T-helper 2 cell treated with Interferon-gamma antibody and Interleukin-4, amounts not matched to agents 100 ng/mL and 5 ng/mL, for 36 hours (primary cell): Measurements from ENCODE around the gene LRRC8A. TPM values are rescaled to one million over a fixed set of nuclear protein-coding genes. Genes with fewer than 3 reads are reported as not detected.
"Not testable (repeated sequence)": the region's sequence is repeated elsewhere in the genome, so short reads cannot be mapped to it uniquely, and the experiment has no call there.

Experiments used
- intact Hi-C: fragments of 100-400 bp; cut with micrococcal nuclease; formaldehyde crosslinking; loops from one replicate; pipeline ENCODE4 v1.15.1; 2023
- total RNA-seq: library from RNA; stranded (reverse); gene quantifications from 2 replicates; pipeline ENCODE4 v1.2.3, GENCODE V29; 2022

LRRC8A gene
- total RNA-seq, 1 donor from 2014 or later, result 53.1 TPM

DNA sequence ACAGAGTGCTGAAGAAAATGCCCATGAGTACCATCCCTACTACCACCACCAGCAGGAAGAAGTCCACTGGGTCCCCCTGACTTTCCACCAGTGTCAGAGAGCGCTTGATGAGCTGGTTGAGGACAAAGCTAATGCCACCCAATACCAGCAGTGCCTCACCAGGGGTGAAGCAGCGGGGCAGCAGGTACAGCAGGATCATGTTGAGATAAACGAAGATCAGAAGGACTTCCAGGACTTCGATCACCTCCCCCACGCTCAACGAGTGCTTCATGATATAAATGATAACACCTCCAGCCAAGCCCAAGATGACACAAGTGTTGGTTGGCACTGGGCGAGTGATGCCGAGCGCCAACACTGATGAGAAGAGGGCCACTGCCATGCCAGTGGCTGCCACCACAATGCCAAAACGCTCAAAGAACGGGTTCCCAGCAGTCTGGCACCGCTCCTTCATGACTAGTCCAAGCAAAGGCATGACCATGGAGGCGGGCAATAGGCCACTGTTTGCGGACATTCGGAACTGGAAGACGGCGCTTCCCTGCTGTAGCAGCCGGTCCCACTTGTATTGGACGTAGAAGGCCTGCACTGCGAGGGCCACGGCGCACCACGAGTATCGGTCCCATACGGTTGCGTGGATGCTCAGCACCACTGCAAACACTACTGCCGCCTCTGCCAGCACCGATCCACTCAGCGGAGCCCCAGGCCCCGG is 64.8 kb downstream of the LRRC8A start:
- intact Hi-C loops, result loop anchor here (1.0 to 5.0 kb wide), 6 partner anchors 64 to 164 kb away; partner anchors contain the start of genes CRAT, ENDOG, LRRC8A and MIGA2

DNA sequence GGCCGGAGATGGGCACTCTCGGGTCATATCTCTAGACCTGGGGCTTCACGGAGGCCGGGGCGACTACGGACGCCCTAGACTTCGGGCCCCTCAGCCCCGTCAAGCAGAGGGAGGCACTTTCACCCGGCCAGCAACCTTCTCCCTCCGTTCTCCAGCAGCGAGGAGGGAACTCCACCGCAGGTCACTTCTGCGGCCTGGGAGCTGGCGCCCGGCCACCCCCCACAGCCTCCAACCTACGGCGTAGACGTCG is 65.3 kb downstream of the LRRC8A start:
- intact Hi-C loops, result loop anchor here (1.0 to 5.0 kb wide), 6 partner anchors 65 to 164 kb away; partner anchors contain the start of genes CRAT, ENDOG, LRRC8A and MIGA2

DNA sequence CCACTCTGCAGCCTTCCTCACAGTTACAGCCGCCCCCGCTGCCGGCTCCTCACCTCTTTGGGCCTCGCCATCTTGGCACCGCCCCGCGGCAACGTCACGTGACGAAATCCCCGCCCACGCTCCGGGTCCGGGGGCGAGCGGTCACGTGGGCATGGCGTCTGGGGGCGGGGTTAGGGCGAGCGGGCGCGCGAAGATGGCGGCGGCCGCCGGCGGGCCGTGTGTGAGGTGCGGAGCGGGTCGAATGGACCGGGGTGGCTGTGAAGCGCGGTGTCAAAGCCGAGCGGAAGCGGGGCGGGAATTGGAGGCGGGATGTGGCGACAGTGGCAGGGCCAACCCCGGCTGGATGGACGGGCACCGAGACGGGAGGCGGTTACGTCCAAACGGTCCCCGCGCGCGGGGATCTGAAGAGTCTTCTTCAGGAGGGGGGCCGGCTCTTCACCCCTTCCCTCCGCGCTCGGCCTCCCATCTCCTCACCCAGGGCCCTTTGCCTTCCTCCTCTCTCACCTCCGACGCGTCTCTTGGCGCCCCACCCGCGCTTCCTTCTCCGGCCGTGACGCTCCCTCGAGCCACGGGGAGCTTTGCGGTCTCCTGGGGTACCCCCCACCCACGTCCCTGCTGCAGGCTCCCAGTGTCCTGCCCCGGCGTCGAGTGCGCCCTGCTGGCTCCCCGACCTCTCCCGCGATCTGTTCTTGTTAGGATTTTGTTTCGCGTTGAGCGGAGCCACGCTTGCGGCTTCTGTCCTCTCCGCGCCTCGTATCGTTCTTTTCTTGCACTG is 65.8 kb downstream of the LRRC8A start, which contains the start of the genes DOLK and NUP188:
Gene DOLK, minus strand, starts transcription at position 77 of the 775 bp plus-strand sequence. CDS start 300 bp downstream, outside the sequence.
Gene NUP188, plus strand, starts transcription at position 173 of the 775 bp plus-strand sequence. Its CDS starts 21 bp downstream, at position 194.
- intact Hi-C loops, result loop anchor here (1.0 to 5.0 kb wide), 6 partner anchors 65 to 163 kb away; partner anchors contain the start of genes CRAT, ENDOG, LRRC8A and MIGA2

DNA sequence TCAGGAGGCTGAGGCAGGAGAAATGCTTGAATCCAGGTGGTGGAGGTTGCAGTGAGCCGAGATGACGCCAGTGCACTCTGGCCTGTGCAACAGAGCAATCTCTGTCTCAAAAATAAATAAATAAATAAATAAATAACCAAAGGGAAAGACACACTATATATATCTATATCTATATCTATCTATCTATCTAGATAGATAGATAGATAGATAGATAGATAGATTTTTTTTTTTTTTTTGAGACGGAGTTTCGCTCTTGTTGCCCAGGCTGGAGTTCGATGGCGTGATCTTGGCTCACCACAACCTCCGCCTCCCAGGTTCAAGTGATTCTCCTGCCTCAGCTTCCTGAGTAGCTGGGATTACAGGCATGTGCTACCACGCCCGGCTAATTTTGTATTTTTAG is 79.5 kb downstream of the LRRC8A start:
- intact Hi-C loops, result not testable (repeated sequence)

Other genes starting within 250 kb of the LRRC8A start
- 51.9 and 57.6 TPM in 2 replicates for gene DYNC2I2, start 225.3 kb upstream of the LRRC8A start, total RNA-seq
- gene SET, start 192.9 kb upstream of the LRRC8A start, total RNA-seq, result 551 and 554 TPM in 2 replicates
- 12.9 and 13.8 TPM in 2 replicates for gene PKN3, start 179.6 kb upstream of the LRRC8A start, total RNA-seq
- 68.0 and 68.7 TPM in 2 replicates for gene ZDHHC12, start 158.0 kb upstream of the LRRC8A start, total RNA-seq
- gene ZER1, start 110.2 kb upstream of the LRRC8A start, total RNA-seq, result 12.8 and 16.3 TPM in 2 replicates
- gene TBC1D13, start 94.9 kb upstream of the LRRC8A start, total RNA-seq, result 21.1 and 22.2 TPM in 2 replicates
- 14.3 and 15.3 TPM in 2 replicates for gene ENDOG, start 63.6 kb upstream of the LRRC8A start, total RNA-seq
- gene SPOUT1, start 52.3 kb upstream of the LRRC8A start, total RNA-seq, result 73.1 and 80.3 TPM in 2 replicates
- gene KYAT1, start 183 bp upstream of the LRRC8A start, total RNA-seq, result 15.7 and 17.4 TPM in 2 replicates
- 1.2 and 1.9 TPM in 2 replicates for gene PHYHD1, start 38.8 kb downstream of the LRRC8A start, total RNA-seq
- 10.2 and 10.8 TPM in 2 replicates for gene DOLK, start 65.5 kb downstream of the LRRC8A start, total RNA-seq
- 103 and 109 TPM in 2 replicates for gene NUP188, start 65.6 kb downstream of the LRRC8A start, total RNA-seq
- 92.2 and 94.1 TPM in 2 replicates for gene SH3GLB2, start 146.2 kb downstream of the LRRC8A start, total RNA-seq
- 39.3 and 42.2 TPM in 2 replicates for gene MIGA2, start 154.5 kb downstream of the LRRC8A start, total RNA-seq
- 20.3 and 23.6 TPM in 2 replicates for gene DOLPP1, start 199.0 kb downstream of the LRRC8A start, total RNA-seq
- gene CRAT, start 228.7 kb downstream of the LRRC8A start, total RNA-seq, result 13.6 and 14.0 TPM in 2 replicates
- gene PTPA, start 229.3 kb downstream of the LRRC8A start, total RNA-seq, result 105 and 107 TPM in 2 replicates